DND-41 (cell line): ENCODE results near the gene SMOC2.

ENCODE experiments used
- ATAC-seq: fragments of 200-7000 bp; cut with Tn5 transposase; 3 replicates; pipeline ENCODE4 v1.9.1; 2021; ENCODE audit warnings: low read depth; ENCODE audit not compliant: insufficient read depth
- DNase-seq: peaks from one replicate; pipeline ENCODE4 v3.0.0-alpha.2; 2020
- H2AFZ ChIP-seq: 2 replicates; pipeline ENCODE4 v1.6.0; 2012; ENCODE audit warnings: low read depth, low read length
- H3K27ac ChIP-seq: 2 replicates; pipeline ENCODE4 v1.5.1; 2012; ENCODE audit warnings: low read length, inconsistent platforms
- H3K27me3 ChIP-seq: fragments of 200-600 bp; sonication (generic); 2 replicates; pipeline ENCODE4 v1.6.0; 2012; ENCODE audit warnings: low read length, mild to moderate bottlenecking, inconsistent platforms; ENCODE audit not compliant: insufficient read depth, poor library complexity
- H3K36me3 ChIP-seq: 2 replicates; pipeline ENCODE4 v1.5.1; 2012; ENCODE audit warnings: low read length, inconsistent platforms; ENCODE audit not compliant: insufficient read depth
- H3K4me1 ChIP-seq: 2 replicates; pipeline ENCODE4 v1.5.1; 2012; ENCODE audit warnings: mild to moderate bottlenecking, low read length; ENCODE audit not compliant: insufficient read depth
- H3K4me2 ChIP-seq: 2 replicates; pipeline ENCODE4 v1.6.0; 2012; ENCODE audit warnings: mild to moderate bottlenecking, moderate library complexity, low read length, inconsistent platforms; ENCODE audit not compliant: insufficient read depth
- H3K4me3 ChIP-seq, 2 experiments: fragments of 200-600 bp in 1 of 2; shearing (Covaris generic) in 1 of 2; 2 replicates each; pipeline ENCODE4 v1.5.1; 2012 to 2016; ENCODE audit warnings: inconsistent platforms in 2 of 2, low read length in 2 of 2, mild to moderate bottlenecking in 2 of 2, low read depth in 1 of 2, moderate library complexity in 1 of 2
- H3K79me2 ChIP-seq: 2 replicates; pipeline ENCODE4 v1.6.0; 2012; ENCODE audit warnings: low read length, inconsistent platforms; ENCODE audit not compliant: insufficient read depth
- H3K9ac ChIP-seq: 2 replicates; pipeline ENCODE4 v1.6.0; 2012; ENCODE audit warnings: low read depth, mild to moderate bottlenecking, inconsistent platforms, low read length, moderate library complexity
- H3K9me3 ChIP-seq: 2 replicates; pipeline ENCODE4 v1.5.1; 2012; ENCODE audit warnings: low read length, moderate library complexity, mild to moderate bottlenecking, inconsistent platforms; ENCODE audit not compliant: insufficient read depth, severe bottlenecking
- H4K20me1 ChIP-seq: 2 replicates; pipeline ENCODE4 v1.6.0; 2012; ENCODE audit warnings: low read length; ENCODE audit not compliant: insufficient read depth
- EZH2 ChIP-seq: IDR thresholded peaks from 3 replicates; pipeline ENCODE4 v1.6.1; 2012; ENCODE audit warnings: borderline replicate concordance, low read depth, mild to moderate bottlenecking, moderate library complexity, low read length, inconsistent platforms; ENCODE audit not compliant: severe bottlenecking
- TF ChIP-seq, protein P1 (sequence below): IDR thresholded peaks from 2 replicates; pipeline ENCODE4 v1.5.1; 2012; ENCODE audit warnings: borderline replicate concordance, low read length, moderate library complexity, mild to moderate bottlenecking; ENCODE audit not compliant: poor library complexity, severe bottlenecking; ENCODE audit errors: extremely low read depth

SMOC2 gene

DNA sequence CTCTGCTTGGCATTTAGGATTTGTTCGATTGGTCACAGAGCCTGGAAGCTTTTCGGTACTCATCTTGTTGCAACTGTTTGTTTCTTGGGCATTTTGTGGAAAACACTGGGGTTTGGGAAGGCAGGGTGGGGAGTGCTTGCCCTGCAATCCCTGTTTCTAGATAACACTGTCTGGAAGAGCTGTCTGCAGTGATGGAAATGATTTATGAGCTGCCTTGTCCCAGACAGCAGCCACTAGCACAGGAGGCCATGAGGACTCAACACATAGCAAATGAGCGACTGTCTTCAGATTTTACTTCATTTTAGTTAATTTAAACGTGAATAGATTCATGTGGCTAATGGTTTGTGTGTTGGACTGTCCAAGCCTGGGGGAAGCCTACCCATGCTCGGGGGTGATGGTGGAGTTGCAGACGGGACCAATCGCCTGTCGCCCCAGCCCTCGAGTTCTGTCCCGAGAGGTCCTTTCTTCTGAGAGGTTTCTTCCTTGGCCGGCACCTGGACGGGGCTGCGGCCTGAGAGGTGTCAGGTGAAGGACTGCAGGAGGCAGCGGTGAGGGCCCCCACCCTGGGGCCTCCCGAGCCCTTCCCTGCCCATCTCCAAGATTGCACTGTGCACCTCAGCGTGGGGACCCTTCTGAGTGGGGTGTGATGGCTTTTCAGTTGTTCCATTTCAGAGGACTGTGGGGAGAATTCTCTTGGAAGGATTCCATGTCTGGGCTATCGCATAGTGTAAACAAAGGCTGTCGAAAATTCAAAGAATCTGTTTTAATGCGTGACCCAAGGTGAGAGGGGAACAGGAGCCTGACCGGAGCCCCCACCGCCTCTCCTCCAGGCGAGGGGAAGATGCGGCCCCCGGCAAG lies 55.4 kb downstream of the SMOC2 start:
- DNase-seq (no peak), ATAC-seq (no peak)
- Histone ChIP-seq H3K4me2 (no peak overlapping the region), H3K79me2 (no peaks in the 10 kb centered on the region), H4K20me1 (no peaks in the 10 kb centered on the region), H3K27me3 (no peaks in the 10 kb centered on the region), H3K9ac (no peak overlapping the region), H3K36me3 (no peaks in the 10 kb centered on the region), H2AFZ (no peak overlapping the region), H3K4me1 (no peaks in the 10 kb centered on the region), H3K9me3 (no peaks in the 10 kb centered on the region), H3K4me3 (no peak overlapping the region), H3K27ac (no peak overlapping the region)
- TF ChIP-seq, protein P1, sequence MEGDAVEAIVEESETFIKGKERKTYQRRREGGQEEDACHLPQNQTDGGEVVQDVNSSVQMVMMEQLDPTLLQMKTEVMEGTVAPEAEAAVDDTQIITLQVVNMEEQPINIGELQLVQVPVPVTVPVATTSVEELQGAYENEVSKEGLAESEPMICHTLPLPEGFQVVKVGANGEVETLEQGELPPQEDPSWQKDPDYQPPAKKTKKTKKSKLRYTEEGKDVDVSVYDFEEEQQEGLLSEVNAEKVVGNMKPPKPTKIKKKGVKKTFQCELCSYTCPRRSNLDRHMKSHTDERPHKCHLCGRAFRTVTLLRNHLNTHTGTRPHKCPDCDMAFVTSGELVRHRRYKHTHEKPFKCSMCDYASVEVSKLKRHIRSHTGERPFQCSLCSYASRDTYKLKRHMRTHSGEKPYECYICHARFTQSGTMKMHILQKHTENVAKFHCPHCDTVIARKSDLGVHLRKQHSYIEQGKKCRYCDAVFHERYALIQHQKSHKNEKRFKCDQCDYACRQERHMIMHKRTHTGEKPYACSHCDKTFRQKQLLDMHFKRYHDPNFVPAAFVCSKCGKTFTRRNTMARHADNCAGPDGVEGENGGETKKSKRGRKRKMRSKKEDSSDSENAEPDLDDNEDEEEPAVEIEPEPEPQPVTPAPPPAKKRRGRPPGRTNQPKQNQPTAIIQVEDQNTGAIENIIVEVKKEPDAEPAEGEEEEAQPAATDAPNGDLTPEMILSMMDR = no peak
- TF ChIP-seq EZH2 = no peak

GRCh38 chr6:168496997-168497331 lies 56.0 kb downstream of the SMOC2 start:
- TF ChIP-seq, protein P1 = no peak
- TF ChIP-seq EZH2 = no peak
- H3K9me3 ChIP-seq = no peaks in the 10 kb centered on the region
- ATAC-seq = no peak
- H3K27ac ChIP-seq = no peak overlapping the region
- no peaks in the 10 kb centered on the region for H3K79me2 ChIP-seq
- no peaks in the 10 kb centered on the region for H3K36me3 ChIP-seq
- H4K20me1 ChIP-seq = no peaks in the 10 kb centered on the region
- no peaks in the 10 kb centered on the region for H3K4me1 ChIP-seq
- DNase-seq = no peak
- no peak overlapping the region for H3K4me2 ChIP-seq
- H2AFZ ChIP-seq = no peak overlapping the region
- H3K9ac ChIP-seq = no peak overlapping the region
- H3K4me3 ChIP-seq = no peak overlapping the region
- H3K27me3 ChIP-seq = no peaks in the 10 kb centered on the region

DNA sequence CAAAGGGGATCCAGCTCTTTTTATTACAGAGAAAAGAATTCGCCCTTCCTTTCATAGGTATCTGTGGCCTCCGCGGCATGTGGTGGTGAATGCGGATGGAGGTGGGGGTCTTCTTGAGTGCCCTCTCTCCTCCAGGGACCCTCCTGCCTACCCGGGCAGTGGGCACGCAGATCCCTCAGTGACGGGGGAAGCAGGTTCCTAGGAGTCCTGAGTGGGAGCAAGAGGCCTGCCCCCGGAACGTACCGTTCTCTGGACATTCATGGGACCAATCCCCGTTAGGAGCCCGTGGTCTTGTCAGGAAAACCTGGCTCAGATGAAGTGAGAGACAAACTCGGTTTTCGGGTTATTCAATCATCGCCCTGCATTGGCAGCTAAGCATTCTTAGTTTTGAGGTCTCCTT lies 56.4 kb downstream of the SMOC2 start:
- no peak overlapping the region for H3K4me2 ChIP-seq
- ATAC-seq = no peak
- TF ChIP-seq, protein P1 = no peak
- TF ChIP-seq EZH2 = no peak
- no peaks in the 10 kb centered on the region for H3K36me3 ChIP-seq
- no peak for DNase-seq
- no peaks in the 10 kb centered on the region for H3K4me1 ChIP-seq
- H3K27ac ChIP-seq = no peak overlapping the region
- H3K79me2 ChIP-seq = no peaks in the 10 kb centered on the region
- H2AFZ ChIP-seq = no peak overlapping the region
- no peaks in the 10 kb centered on the region for H4K20me1 ChIP-seq
- no peak overlapping the region for H3K4me3 ChIP-seq
- H3K27me3 ChIP-seq = no peaks in the 10 kb centered on the region
- H3K9me3 ChIP-seq = no peaks in the 10 kb centered on the region
- no peak overlapping the region for H3K9ac ChIP-seq
